ENCODE measurements around the gene SF3A2.

DNA sequence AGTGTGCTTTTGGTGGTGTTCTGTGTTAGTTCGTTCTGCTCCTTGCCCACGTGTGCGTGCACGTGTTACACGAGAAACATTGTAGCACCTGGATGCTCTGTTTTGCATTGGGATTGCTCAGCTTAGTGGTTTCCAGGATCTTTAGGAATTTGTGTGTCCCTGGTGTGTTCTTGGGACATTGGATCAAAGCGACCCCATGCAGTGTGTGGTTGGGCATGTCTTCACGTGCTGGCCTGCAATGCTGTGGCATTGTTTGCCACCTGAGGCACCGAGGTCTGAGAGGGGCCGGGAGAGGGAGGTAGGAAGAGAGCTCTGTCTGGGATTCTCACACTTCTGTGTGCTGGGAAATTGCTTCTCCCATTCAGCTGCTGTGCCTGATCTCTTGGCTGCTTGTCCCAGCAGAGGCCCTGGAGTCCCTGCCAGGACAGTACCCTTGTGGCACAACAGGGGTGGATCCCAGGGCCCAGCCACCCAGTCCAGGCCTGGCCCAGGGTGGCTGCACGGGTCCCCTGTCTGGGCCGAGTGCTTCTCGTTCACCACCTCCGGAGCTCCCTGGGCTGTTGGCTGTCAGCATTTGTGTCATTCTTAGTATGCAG, 11.8 kb upstream of the SF3A2 start:
- TF ChIP-seq EGR1 (IDR thresholded peaks at IDR 0.05; ENCODE audit: low read depth in 2 of 2) = no peak
- TF ChIP-seq, protein P1, sequence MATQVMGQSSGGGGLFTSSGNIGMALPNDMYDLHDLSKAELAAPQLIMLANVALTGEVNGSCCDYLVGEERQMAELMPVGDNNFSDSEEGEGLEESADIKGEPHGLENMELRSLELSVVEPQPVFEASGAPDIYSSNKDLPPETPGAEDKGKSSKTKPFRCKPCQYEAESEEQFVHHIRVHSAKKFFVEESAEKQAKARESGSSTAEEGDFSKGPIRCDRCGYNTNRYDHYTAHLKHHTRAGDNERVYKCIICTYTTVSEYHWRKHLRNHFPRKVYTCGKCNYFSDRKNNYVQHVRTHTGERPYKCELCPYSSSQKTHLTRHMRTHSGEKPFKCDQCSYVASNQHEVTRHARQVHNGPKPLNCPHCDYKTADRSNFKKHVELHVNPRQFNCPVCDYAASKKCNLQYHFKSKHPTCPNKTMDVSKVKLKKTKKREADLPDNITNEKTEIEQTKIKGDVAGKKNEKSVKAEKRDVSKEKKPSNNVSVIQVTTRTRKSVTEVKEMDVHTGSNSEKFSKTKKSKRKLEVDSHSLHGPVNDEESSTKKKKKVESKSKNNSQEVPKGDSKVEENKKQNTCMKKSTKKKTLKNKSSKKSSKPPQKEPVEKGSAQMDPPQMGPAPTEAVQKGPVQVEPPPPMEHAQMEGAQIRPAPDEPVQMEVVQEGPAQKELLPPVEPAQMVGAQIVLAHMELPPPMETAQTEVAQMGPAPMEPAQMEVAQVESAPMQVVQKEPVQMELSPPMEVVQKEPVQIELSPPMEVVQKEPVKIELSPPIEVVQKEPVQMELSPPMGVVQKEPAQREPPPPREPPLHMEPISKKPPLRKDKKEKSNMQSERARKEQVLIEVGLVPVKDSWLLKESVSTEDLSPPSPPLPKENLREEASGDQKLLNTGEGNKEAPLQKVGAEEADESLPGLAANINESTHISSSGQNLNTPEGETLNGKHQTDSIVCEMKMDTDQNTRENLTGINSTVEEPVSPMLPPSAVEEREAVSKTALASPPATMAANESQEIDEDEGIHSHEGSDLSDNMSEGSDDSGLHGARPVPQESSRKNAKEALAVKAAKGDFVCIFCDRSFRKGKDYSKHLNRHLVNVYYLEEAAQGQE (IDR thresholded peaks at IDR 0.05) = no peak
- TF ChIP-seq, protein P2, sequence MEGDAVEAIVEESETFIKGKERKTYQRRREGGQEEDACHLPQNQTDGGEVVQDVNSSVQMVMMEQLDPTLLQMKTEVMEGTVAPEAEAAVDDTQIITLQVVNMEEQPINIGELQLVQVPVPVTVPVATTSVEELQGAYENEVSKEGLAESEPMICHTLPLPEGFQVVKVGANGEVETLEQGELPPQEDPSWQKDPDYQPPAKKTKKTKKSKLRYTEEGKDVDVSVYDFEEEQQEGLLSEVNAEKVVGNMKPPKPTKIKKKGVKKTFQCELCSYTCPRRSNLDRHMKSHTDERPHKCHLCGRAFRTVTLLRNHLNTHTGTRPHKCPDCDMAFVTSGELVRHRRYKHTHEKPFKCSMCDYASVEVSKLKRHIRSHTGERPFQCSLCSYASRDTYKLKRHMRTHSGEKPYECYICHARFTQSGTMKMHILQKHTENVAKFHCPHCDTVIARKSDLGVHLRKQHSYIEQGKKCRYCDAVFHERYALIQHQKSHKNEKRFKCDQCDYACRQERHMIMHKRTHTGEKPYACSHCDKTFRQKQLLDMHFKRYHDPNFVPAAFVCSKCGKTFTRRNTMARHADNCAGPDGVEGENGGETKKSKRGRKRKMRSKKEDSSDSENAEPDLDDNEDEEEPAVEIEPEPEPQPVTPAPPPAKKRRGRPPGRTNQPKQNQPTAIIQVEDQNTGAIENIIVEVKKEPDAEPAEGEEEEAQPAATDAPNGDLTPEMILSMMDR (IDR thresholded peaks at IDR 0.05; ENCODE audit: low read depth, low read length, missing input control) = no peak
- TF ChIP-seq GABPA (IDR thresholded peaks at IDR 0.05 in 1 of 2, conservative IDR thresholded peaks at IDR 0.05 in 1 of 2) = no peak
